OCI-LY7 (cell line): ENCODE measurements around the gene CHML. TPM values are rescaled to one million over a fixed set of nuclear protein-coding genes. Genes with fewer than 3 reads are reported as not detected.

Source experiments
- BruUV-seq: library from RNA; stranded (reverse); fragments of 400-500 nt; replicated peaks from 2 replicates; lab custom pipeline; 2021; lab: Mats Ljungman, UMichigan
- CTCF ChIA-PET: fragments of 300-600 bp; sonication (Branson Sonifier 250); formaldehyde crosslinking; loops from one replicate; lab custom pipeline; 2022; ENCODE audit warnings: antibody characterized with exemption; ENCODE audit not compliant: unreplicated experiment; lab: Charles Lee
- POLR2A ChIA-PET: fragments of 300-600 bp; sonication (Branson Sonifier 250); formaldehyde crosslinking; loops from one replicate; lab custom pipeline; 2022; ENCODE audit warnings: antibody characterized with exemption; lab: Charles Lee
- DNase-seq: peaks from one replicate; pipeline ENCODE4 v3.0.0-alpha.2; 2015; ENCODE audit warnings: low spot score
- H2AFZ ChIP-seq: fragments of 200-600 bp; sonication (generic), shearing (Covaris generic); 2 replicates; pipeline ENCODE4 v1.6.1; 2014; ENCODE audit warnings: mild to moderate bottlenecking, antibody characterized with exemption, low read length, moderate library complexity
- H3K27ac ChIP-seq: fragments of 200-600 bp; sonication (generic); 2 replicates; pipeline ENCODE4 v1.5.1; 2014; ENCODE audit warnings: mixed run types, low read depth, mild to moderate bottlenecking, moderate library complexity, low read length, inconsistent platforms; ENCODE audit not compliant: poor library complexity, severe bottlenecking
- H3K36me3 ChIP-seq: fragments of 200-600 bp; sonication (generic); 2 replicates; pipeline ENCODE4 v1.6.1; 2014; ENCODE audit warnings: mild to moderate bottlenecking, antibody characterized with exemption, low read length, moderate library complexity, mixed read lengths; ENCODE audit not compliant: insufficient read depth
- H3K4me1 ChIP-seq: fragments of 200-600 bp; sonication (generic); 2 replicates; pipeline ENCODE4 v1.5.1; 2014; ENCODE audit warnings: mild to moderate bottlenecking, low read length; ENCODE audit not compliant: insufficient read depth, poor library complexity, severe bottlenecking
- H3K4me2 ChIP-seq: fragments of 200-600 bp; sonication (generic); 2 replicates; pipeline ENCODE4 v1.6.1; 2014; ENCODE audit warnings: mild to moderate bottlenecking, low read length
- H3K4me3 ChIP-seq: fragments of 200-600 bp; sonication (generic); 2 replicates; pipeline ENCODE4 v1.5.1; 2014; ENCODE audit warnings: mild to moderate bottlenecking, low read depth, low read length; ENCODE audit not compliant: poor library complexity, severe bottlenecking
- H3K79me2 ChIP-seq: fragments of 200-600 bp; sonication (generic); 2 replicates; pipeline ENCODE4 v1.6.1; 2016; ENCODE audit warnings: low read depth, mild to moderate bottlenecking, low read length, moderate library complexity, mixed read lengths; ENCODE audit not compliant: insufficient read depth
- H3K9me2 ChIP-seq: fragments of 200-600 bp; sonication (generic); 2 replicates; pipeline ENCODE4 v1.6.1; 2016; ENCODE audit warnings: mild to moderate bottlenecking, low read length, mixed read lengths; ENCODE audit not compliant: insufficient read depth
- H3K9me3 ChIP-seq: fragments of 200-600 bp; sonication (generic); 2 replicates; pipeline ENCODE4 v1.6.1; 2014; ENCODE audit warnings: mild to moderate bottlenecking, mixed run types, low read length, mixed read lengths
- H4K20me1 ChIP-seq: fragments of 200-600 bp; sonication (generic); 2 replicates; pipeline ENCODE4 v1.6.1; 2014; ENCODE audit warnings: mild to moderate bottlenecking, antibody characterized with exemption, low read length, moderate library complexity, mixed read lengths; ENCODE audit not compliant: insufficient read depth
- EZH2phosphoT487 ChIP-seq: fragments of 200-600 bp; sonication (generic); IDR thresholded peaks from 2 replicates; pipeline ENCODE4 v1.6.1; 2018; ENCODE audit warnings: low read depth, borderline replicate concordance, mild to moderate bottlenecking, mixed run types, antibody characterized with exemption, low read length, moderate library complexity, mixed read lengths
- intact Hi-C: fragments of 100-400 bp; cut with micrococcal nuclease; formaldehyde crosslinking; loops from one replicate; pipeline ENCODE4 v1.10.0; 2022; ENCODE audit not compliant: unreplicated experiment
- total RNA-seq, 2 experiments: library from RNA; depleted of rRNA in 1 of 2; stranded (reverse); fragments of >200 nt in 1 of 2; shearing (Covaris generic) in 1 of 2; gene quantifications; 2 replicates each; pipeline ENCODE4 v1.2.3, GENCODE V29; 2014 to 2022
- TF ChIP-seq, protein P1 (sequence below): fragments of 200-600 bp; sonication (generic); conservative IDR thresholded peaks from 2 replicates; pipeline ENCODE4 v1.5.1; 2014; ENCODE audit warnings: mild to moderate bottlenecking, antibody characterized with exemption, low read length, moderate library complexity, mixed read lengths

CHML gene
- total RNA-seq, 2 experiments from 2014 or later = 10.7 to 22.6 TPM

DNA sequence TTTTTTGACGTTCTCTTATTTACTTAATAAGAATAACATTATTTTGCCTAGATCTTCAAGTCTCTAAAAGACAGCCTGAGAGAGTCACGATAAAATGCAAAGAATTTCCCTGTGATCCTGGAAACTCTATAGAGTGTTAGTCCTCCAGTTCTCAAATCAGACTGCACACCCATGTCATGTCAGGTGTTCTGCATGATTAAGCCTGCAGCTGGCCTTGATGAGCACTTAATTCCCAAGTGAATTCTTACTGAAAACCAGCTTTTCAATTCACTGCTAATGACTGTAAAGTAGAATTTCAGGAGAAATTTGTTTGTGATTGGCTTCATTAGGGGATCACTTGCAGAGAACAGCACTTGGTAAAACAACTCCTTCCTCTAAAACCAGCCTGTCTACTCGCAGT lies 41.9 kb downstream of the CHML start:
- no TSS peak for BruUV-seq
- H3K9me2 ChIP-seq = no peaks in the 10 kb centered on the region
- no peak overlapping the region for H2AFZ ChIP-seq
- H3K4me1 ChIP-seq = peaks cover 25% of the 10 kb centered on the region
- intact Hi-C loops = no loop called here
- no peak overlapping the region for H3K27ac ChIP-seq
- CTCF ChIA-PET = no interaction called here
- H3K79me2 ChIP-seq = no peaks in the 10 kb centered on the region
- no peak for TF ChIP-seq EZH2phosphoT487
- TF ChIP-seq, protein P1, sequence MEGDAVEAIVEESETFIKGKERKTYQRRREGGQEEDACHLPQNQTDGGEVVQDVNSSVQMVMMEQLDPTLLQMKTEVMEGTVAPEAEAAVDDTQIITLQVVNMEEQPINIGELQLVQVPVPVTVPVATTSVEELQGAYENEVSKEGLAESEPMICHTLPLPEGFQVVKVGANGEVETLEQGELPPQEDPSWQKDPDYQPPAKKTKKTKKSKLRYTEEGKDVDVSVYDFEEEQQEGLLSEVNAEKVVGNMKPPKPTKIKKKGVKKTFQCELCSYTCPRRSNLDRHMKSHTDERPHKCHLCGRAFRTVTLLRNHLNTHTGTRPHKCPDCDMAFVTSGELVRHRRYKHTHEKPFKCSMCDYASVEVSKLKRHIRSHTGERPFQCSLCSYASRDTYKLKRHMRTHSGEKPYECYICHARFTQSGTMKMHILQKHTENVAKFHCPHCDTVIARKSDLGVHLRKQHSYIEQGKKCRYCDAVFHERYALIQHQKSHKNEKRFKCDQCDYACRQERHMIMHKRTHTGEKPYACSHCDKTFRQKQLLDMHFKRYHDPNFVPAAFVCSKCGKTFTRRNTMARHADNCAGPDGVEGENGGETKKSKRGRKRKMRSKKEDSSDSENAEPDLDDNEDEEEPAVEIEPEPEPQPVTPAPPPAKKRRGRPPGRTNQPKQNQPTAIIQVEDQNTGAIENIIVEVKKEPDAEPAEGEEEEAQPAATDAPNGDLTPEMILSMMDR = no peak
- H3K4me2 ChIP-seq = peak overlapping the region; percentile 42
- POLR2A ChIA-PET = interaction anchor here (0.7 to 1.3 kb wide), 5 partner anchors 9 to 72 kb away, joined by 3 to 5 read pairs (median 3); partner anchors contain the start of genes CHML and OPN3
- H3K36me3 ChIP-seq = peaks cover 3% of the 10 kb centered on the region; the same call in 1 of the 2 replicates
- peak; percentile 43 for DNase-seq
- H3K4me3 ChIP-seq = no peak overlapping the region
- no peaks in the 10 kb centered on the region for H4K20me1 ChIP-seq
- H3K9me3 ChIP-seq = no peaks in the 10 kb centered on the region

DNA sequence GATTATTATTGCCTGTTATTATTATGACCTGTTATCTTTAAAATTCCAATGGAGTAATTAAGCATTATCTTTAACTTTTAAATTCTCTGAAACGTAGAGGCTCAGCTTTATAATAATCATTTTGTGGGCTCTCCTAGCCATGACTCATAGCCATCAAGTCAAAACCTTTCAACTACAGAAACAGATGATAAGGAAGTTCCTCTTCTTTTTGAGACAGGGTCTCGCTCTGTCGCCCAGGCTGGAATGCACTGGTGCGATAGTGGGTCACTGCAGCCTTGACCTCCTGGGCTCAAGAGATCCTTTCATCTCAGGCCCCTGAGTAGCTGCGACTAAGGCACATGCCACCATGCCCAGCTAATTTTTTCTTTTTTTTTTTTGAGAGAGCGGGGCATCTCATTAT lies 43.5 kb downstream of the CHML start:
- no peaks in the 10 kb centered on the region for H4K20me1 ChIP-seq
- H3K9me2 ChIP-seq = no peaks in the 10 kb centered on the region
- ChIA-PET POLR2A (interaction anchor here (0.6 to 1.6 kb wide), 3 partner anchors 30 to 816 kb away, joined by 4 to 7 read pairs (median 5); no protein-coding TSS in a partner anchor), CTCF (no interaction called here)
- H3K4me2 ChIP-seq = no peak overlapping the region
- no TSS peak for BruUV-seq
- H3K36me3 ChIP-seq = peaks cover 7% of the 10 kb centered on the region; the same call in 1 of the 2 replicates
- TF ChIP-seq EZH2phosphoT487 = no peak
- TF ChIP-seq, protein P1 = no peak
- intact Hi-C loops = no loop called here
- H3K9me3 ChIP-seq = no peaks in the 10 kb centered on the region
- DNase-seq = no peak
- no peak overlapping the region for H3K27ac ChIP-seq
- H3K4me3 ChIP-seq = no peak overlapping the region
- no peaks in the 10 kb centered on the region for H3K79me2 ChIP-seq
- peaks cover 25% of the 10 kb centered on the region for H3K4me1 ChIP-seq
- no peak overlapping the region for H2AFZ ChIP-seq

DNA sequence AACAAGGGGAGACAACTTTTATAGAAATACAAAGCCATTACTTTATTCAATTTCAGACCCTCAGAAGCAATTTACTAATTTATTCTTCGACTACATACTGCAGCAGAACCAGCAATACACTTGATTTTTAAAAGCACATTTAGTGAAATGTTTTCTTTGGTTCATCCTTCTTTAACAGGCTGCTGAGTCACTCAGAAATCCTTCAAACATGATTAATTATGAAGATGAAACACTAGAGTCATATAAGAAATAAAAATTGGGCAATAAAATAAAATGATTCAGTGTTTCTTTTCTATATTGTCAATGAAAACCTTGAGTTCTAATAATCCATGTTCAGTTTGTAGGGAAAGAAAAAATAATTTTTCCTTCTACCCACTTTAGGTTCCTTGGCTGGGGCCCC lies 47.0 kb downstream of the CHML start:
- no TSS peak for BruUV-seq
- no peak for DNase-seq
- POLR2A ChIA-PET = interaction anchor here (2.0 kb wide), 1 partner anchor 11 kb away, joined by 5 read pairs; no protein-coding TSS in a partner anchor
- Histone ChIP-seq H3K79me2 (no peaks in the 10 kb centered on the region), H3K9me2 (no peaks in the 10 kb centered on the region), H3K27ac (no peak overlapping the region), H4K20me1 (no peaks in the 10 kb centered on the region), H3K36me3 (peaks cover 20% of the 10 kb centered on the region; the same call in 1 of the 2 replicates), H3K4me2 (no peak overlapping the region), H3K4me3 (no peak overlapping the region), H2AFZ (no peak overlapping the region), H3K4me1 (peaks cover 10% of the 10 kb centered on the region), H3K9me3 (no peaks in the 10 kb centered on the region)
- intact Hi-C loops = no loop called here
- CTCF ChIA-PET = no interaction called here
- no peak for TF ChIP-seq EZH2phosphoT487
- TF ChIP-seq, protein P1 = no peak
